HS-27A (cell line): ENCODE measurements around the gene SART3.
"Not testable (repeated sequence)": the region's sequence is repeated elsewhere in the genome, so short reads cannot be mapped to it uniquely, and the experiment has no call there.

Source experiments
- DNase-seq: peaks from one replicate; pipeline ENCODE4 v3.0.0-alpha.2; 2012; ENCODE audit warnings: low read depth, missing footprints

Gene SART3

GRCh38 chr12:108563136-108563803 lies 2.3 kb upstream of the SART3 start:
- peak; percentile 77 for DNase-seq

DNA sequence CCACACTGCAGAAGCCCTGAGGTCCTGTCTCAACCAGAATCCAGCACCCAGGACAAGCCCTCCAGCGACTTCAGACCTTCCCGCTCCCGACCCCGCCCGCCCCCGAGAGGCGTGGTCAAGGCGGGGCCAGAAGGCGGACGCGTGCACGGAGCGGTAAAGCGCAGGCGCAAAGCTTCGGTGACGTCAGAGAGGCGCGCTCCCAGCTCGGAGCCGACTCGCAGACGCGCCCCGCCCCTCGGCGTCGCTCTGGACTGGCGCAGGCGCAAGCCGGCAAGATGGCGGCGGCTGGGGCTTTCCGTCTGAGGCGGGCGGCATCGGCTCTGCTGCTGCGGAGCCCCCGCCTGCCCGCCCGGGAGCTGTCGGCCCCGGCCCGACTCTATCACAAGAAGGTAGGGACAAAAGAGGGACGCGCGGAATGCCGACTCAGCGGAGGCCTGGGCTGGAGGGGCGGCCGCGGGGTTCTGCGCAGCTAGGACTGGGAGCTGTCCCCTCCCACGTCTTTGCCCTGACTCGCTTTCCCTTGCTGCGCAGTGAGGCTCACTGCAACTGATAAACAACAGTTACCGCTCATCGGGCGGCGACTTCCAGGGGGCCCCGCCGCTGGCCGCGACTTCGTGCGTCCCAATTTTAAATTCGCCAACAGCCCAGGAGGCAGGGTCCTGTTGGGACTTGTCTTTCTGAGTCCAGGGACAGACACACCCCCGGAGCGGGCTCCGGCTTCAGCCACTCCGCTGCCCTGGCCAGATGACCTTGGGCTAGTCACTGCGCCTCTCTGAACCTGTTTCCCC lies 1.6 kb upstream of the SART3 start, which contains the start of gene ISCU:
TSS of gene ISCU (plus strand) at position 249 of the 788 bp plus-strand sequence. CDS start at position 276, 27 bp downstream.
- DNase-seq = peak; percentile 90

DNA sequence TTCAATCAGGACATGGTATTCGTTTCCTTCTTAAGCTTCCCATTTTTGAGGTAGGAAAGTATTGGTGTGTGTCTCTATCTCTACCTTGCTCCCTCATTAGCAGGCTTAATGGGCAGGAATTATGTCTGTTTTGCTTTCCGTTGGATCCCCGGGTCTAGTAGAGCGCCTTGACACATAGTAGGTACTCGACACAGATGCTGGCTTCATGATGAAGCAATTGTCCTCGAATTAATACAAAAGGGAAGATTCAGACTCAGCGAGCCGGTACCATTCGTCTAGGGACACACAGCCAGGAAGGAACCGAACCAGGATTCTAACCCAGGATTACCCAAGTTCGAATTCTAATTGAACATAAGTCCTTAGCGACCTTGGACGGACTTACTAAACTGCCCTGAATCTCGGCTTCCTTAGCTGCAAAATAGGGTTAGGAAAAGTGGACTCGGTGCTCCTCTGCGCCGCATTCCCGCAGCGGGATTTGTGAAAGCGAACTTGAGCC lies 927 bp upstream of the SART3 start:
- DNase-seq = no peak

GRCh38 chr12:108560321-108560721 lies 652 bp downstream of the SART3 start:
- DNase-seq = no peak

GRCh38 chr12:108559748-108560147 lies 1.2 kb downstream of the SART3 start:
- no peak for DNase-seq

DNA sequence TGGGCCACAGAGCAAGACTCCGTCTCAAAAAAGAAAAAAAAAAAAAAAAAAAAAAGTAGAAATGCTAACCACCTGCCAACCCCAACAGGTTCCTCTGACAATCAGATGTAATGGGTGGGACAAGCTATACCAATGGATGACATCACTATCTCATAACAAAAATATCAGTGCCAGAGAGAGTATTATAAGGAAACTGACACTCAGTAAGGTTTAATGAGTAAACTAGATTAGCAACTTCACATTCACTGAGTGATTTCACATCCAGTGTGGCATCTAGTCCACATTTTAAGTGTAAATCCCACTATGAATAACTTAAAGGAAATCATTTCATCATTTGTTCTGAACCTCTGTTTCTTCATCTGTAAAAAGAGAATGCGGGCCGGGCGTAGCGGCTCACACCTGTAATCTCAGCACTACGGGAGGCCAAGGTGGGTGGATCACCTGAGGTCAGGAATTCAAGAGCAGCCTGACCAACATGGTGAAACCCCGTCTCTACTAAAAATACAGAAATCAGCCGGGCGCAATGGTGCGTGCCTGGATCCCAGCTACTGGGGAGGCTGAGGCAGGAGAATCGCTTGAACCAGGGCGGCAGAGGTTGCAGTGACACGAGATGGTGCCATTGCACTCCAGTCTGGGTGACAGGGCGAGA lies 1.8 kb downstream of the SART3 start:
- DNase-seq = no peak

DNA sequence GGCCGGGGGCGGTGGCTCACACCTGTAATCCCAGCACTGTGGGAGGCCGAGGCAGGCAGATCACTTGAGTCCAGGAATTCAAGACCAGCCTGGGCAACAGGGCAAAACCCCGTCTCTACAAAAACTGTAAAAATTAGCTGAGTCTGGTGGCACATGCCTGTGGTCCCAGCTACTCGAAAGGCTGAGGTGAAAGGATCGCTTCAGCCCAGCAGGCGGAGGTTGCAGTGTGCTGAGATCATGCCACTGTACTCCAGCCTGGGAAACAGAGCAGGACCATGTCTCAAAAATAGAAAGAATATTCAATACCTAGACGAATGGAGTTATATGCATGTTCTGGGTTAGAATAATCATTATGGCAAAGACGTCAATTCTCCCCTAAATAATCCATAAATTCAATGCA lies 5.6 kb downstream of the SART3 start:
- not testable (repeated sequence) for DNase-seq

- DNase-seq = no peak
Measured at GRCh38 chr12:108553799-108554198, 7.2 kb downstream of the SART3 start.

- DNase-seq = no peak
Measured at GRCh38 chr12:108551535-108551934, 9.4 kb downstream of the SART3 start.

DNA sequence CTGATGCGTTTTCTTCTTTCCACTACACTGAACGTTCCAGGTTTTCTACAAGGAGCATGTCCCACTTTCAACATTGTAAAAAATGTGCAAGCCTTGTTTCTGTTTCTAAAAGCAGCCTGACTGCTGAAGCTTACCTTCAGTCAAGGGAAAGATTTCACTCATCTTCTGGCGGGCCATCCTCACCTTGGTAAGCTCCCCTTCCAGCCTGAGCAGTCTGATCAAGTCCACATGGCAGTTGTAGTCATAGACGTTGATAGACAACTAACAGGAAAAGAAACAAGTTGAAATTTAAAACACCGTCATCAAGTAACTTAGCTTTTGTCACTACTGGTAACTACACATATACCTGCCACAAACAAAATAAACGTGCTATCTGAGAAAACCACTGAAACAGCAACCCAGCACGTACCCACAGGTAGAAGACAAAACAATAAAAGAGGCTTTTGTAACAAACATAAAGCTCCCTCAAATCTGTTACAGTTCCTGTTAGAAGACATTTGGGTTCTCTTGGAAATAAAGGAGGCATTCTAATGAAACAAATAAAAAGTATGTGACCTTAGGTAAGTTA lies 11.9 kb downstream of the SART3 start:
- no peak for DNase-seq

- no peak for DNase-seq
Measured at GRCh38 chr12:108547686-108548085, 13.3 kb downstream of the SART3 start.

- DNase-seq = no peak
Measured at GRCh38 chr12:108543652-108544051, 17.3 kb downstream of the SART3 start.

GRCh38 chr12:108542320-108542719 lies 18.7 kb downstream of the SART3 start:
- no peak for DNase-seq

- DNase-seq = no peak
Measured at GRCh38 chr12:108538616-108539195, 22.3 kb downstream of the SART3 start.

DNA sequence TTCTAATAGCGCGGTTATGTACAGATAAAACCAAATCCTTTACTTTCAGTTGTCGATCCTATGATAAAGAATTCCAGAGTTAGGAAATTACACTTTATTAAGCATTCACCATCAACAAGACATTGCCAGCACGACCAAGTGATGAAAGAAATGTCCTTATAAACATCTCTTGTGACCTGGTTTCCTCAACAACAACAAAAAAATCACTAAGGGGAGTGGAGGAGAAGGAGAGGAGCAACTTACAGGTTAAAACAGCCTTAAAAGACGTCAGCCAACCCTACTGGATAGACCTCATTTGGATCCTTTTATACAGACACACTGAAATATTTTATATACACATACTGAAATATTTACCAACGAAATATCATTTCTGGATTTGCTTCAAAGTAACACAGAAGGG lies 22.8 kb downstream of the SART3 start:
- DNase-seq = no peak

DNA sequence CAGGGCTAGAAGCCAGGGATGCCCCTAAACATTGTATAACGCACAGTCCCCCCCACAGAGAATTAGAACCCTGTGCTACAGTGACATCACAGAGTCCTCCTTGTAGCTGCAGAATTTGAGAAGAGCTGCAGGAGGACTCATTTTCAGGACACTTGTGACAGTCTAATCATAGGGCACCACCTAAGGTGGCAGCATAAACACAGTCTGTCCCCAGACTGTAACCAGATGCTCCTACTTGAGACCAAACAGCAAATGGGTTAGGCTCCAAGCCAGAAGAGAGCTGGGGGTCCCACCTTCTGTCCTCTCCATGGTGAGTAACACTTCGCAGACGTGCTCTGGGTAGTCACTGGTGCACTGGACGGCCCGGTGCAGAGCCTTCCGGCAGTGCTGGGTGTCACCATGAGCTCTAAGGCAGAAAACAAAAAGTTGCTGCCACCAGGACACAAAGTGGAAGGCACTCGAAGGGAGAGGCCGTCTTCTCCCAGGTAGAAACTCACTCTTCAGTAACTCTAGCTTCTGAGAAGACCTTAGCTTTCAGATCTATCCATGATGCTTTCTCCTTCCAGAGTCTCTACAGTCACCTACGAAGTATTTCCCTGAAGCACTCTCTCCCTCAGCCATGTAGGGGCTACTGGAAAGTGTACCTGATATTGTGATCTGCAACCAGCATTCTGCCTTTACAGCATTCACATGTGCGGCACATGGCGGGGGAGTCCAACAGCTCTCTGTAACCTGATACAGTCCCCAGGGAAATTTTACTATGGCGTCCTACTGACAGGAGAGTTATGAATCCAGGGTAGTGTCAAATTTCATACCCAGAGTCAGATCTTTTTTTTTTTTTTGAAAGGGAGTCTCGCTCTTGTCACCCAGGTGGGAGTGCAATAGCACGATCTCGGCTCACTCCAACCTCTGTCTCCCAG lies 28.8 kb downstream of the SART3 start:
- DNase-seq = no peak

GRCh38 chr12:108530161-108530560 lies 30.8 kb downstream of the SART3 start:
- DNase-seq = no peak

DNA sequence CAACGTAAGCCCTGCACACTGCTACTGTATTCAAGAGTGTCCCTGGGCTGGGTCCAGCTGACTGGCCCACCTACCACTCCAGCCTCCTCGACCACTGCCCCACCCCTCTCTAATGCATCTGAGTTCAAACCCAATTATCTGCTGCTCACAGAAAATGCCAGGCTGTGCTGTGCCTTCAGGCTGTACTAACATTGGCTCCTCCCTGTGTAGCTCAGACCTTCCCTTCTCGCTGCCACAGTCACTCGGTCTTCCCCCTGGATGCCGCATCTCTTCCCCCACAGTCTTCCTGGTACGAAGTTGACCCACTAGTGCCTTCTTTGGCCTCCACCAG lies 33.8 kb downstream of the SART3 start:
- DNase-seq = no peak

GRCh38 chr12:108526482-108527165 lies 34.3 kb downstream of the SART3 start:
- no peak for DNase-seq

- DNase-seq = no peak
Measured at GRCh38 chr12:108525681-108526080, 35.3 kb downstream of the SART3 start.

GRCh38 chr12:108523365-108523764 lies 37.6 kb downstream of the SART3 start:
- DNase-seq = no peak
